ENCODE measurements around the gene ZNF219. TPM values are rescaled to one million over a fixed set of nuclear protein-coding genes. Genes with fewer than 3 reads are reported as not detected.
A peak's percentile ranks its signal among the peaks of the same experiment; 100 is the strongest.

ZNF219 gene
- total and polyA plus RNA-seq, 2 of the 13 experiments (the other 11 are each of a cell fraction or from before 2014, with no cell fraction given), result 34.5 to 36.6 TPM

DNA sequence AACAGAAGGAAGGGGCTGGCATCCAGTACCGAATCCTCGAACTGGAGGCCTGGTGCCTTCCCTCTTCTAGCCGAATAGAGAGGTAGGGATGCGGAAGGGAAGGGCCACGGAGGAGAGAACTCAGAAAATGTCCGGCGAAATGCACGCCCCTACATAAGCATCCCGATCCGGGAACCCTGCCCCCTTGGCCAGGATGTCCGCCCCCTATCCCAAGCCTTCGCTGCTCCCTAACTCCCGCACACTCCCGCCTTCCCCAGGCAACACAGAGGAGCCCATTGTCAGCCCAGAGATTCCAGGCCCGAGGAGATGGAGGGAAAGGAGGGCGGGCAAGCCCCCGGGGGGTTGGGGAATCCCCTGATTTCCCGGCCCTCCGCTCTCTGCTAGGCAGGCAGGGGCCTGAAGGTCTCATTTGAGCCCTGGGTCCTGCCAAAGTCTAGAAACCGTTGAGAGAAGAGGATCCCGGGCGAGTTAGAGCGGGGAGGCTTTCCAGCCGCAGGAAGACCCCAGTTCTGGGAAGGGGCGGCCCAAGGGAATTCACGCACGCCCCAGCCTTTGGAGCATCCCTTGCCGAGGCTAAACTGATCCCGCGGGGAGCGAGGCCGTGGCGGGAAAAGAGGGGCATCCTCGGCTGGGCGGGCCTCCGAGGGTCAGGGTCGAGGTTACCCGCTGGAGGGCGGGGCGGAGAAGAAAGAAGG, 28.9 kb downstream of the ZNF219 start (continued):
- no peak for TF ChIP-seq RBM22 (optimal IDR thresholded peaks at IDR 0.05; ENCODE audit: low read length)
- no peak for TF ChIP-seq GATAD1 (CRISPR knock-in tag; IDR thresholded peaks at IDR 0.05)
- TF ChIP-seq ZSCAN22 (CRISPR knock-in tag; IDR thresholded peaks at IDR 0.05), result peak; percentile 68; the same call in 1 of the 2 replicates
- 0 out of 2 replicates have a peak, but pooled peaks have one; percentile 34 for TF ChIP-seq ZNF615 (CRISPR knock-in tag; IDR thresholded peaks at IDR 0.05; ENCODE audit: borderline replicate concordance)
- no peak; the same call in 1 of the 2 replicates for TF ChIP-seq ZNF430 (CRISPR knock-in tag; IDR thresholded peaks at IDR 0.05)
- TF ChIP-seq ZNF263 (CRISPR knock-in tag; IDR thresholded peaks at IDR 0.05), result peak; percentile 40
- TF ChIP-seq ZKSCAN8 (CRISPR knock-in tag; IDR thresholded peaks at IDR 0.05; ENCODE audit: borderline replicate concordance), result no peak; the same call in 1 of the 2 replicates
- TF ChIP-seq, protein P1, sequence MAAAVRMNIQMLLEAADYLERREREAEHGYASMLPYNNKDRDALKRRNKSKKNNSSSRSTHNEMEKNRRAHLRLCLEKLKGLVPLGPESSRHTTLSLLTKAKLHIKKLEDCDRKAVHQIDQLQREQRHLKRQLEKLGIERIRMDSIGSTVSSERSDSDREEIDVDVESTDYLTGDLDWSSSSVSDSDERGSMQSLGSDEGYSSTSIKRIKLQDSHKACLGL (CRISPR knock-in tag; IDR thresholded peaks at IDR 0.05), result peak; percentile 30
- no peak for TF ChIP-seq ONECUT2 (CRISPR knock-in tag; IDR thresholded peaks at IDR 0.05)
- no peak for TF ChIP-seq NFYC (CRISPR knock-in tag; IDR thresholded peaks at IDR 0.05)
- TF ChIP-seq CREB1 (IDR thresholded peaks at IDR 0.05), result no peak
- TF ChIP-seq CREB1 (CRISPR knock-in tag; IDR thresholded peaks at IDR 0.05), result no peak
- TF ChIP-seq ZNF574 (CRISPR knock-in tag; IDR thresholded peaks at IDR 0.05), result no peak
- no peak for TF ChIP-seq ZNF17 (CRISPR knock-in tag; IDR thresholded peaks at IDR 0.05)
- no peak for TF ChIP-seq EHMT2 (IDR thresholded peaks at IDR 0.05; ENCODE audit: borderline replicate concordance, low read depth, low read length)
- no peak for TF ChIP-seq ZSCAN30 (CRISPR knock-in tag; IDR thresholded peaks at IDR 0.05)
- TF ChIP-seq HOMEZ (CRISPR knock-in tag; IDR thresholded peaks at IDR 0.05; ENCODE audit: low read depth), result no peak
- no peak for TF ChIP-seq CEBPB (IDR thresholded peaks at IDR 0.05; ENCODE audit: borderline replicate concordance, low read depth, low read length)
- TF ChIP-seq ZNF143 (CRISPR knock-in tag; IDR thresholded peaks at IDR 0.05), result 0 out of 2 replicates have a peak, but pooled peaks have one; percentile 27
- TF ChIP-seq NAIF1 (CRISPR knock-in tag; IDR thresholded peaks at IDR 0.05; ENCODE audit: borderline replicate concordance), result no peak
- peak; percentile 43; the same call in 1 of the 2 replicates for TF ChIP-seq UBTF (CRISPR knock-in tag; IDR thresholded peaks at IDR 0.05)
- no peak for TF ChIP-seq JARID2 (CRISPR knock-in tag; IDR thresholded peaks at IDR 0.05; ENCODE audit: insufficient replicate concordance)
- no peak for TF ChIP-seq ZNF12 (CRISPR knock-in tag; IDR thresholded peaks at IDR 0.05)
- TF ChIP-seq SNAI1 (CRISPR knock-in tag; IDR thresholded peaks at IDR 0.05; ENCODE audit: borderline replicate concordance), result peak; percentile 69; the same call in 1 of the 2 replicates

Measured in HepG2 (cell line).